DMS 273 (cell line): ENCODE measurements around the gene LCN15.
A peak's percentile ranks its signal among the peaks of the same experiment; 100 is the strongest.
"Not testable (repeated sequence)": the region's sequence is repeated elsewhere in the genome, so short reads cannot be mapped to it uniquely, and the experiment has no call there.

ENCODE experiments used
- DNase-seq: peaks from one replicate; lab custom pipeline; 2025; ENCODE audit not compliant: unreplicated experiment; lab: John Stamatoyannopoulos, UW

LCN15 gene

GRCh38 chr9:136775191-136775590 is 10.9 kb upstream of the LCN15 start:
- no peak for DNase-seq

GRCh38 chr9:136774416-136775045 is 10.2 kb upstream of the LCN15 start:
- no peak for DNase-seq

GRCh38 chr9:136773386-136774044 is 9.2 kb upstream of the LCN15 start:
- peak; percentile 60 for DNase-seq

GRCh38 chr9:136771907-136772415 is 7.6 kb upstream of the LCN15 start:
- no peak for DNase-seq

GRCh38 chr9:136769710-136770191 is 5.4 kb upstream of the LCN15 start:
- DNase-seq = peak; percentile 62

- DNase-seq = peak; percentile 74
Measured at GRCh38 chr9:136766410-136767120, 2.2 kb upstream of the LCN15 start.

- not testable (repeated sequence) for DNase-seq
Measured at GRCh38 chr9:136765745-136766409, 1.6 kb upstream of the LCN15 start.

- no peak for DNase-seq
Measured at GRCh38 chr9:136765041-136765440, 723 bp upstream of the LCN15 start.

GRCh38 chr9:136763649-136764035 is 676 bp downstream of the LCN15 start:
- DNase-seq = no peak

GRCh38 chr9:136762915-136763648 is 1.2 kb downstream of the LCN15 start:
- peak; percentile 74 for DNase-seq

GRCh38 chr9:136762221-136762691 is 2.1 kb downstream of the LCN15 start:
- DNase-seq = no peak

GRCh38 chr9:136761545-136761981 is 2.8 kb downstream of the LCN15 start:
- DNase-seq = no peak

- DNase-seq = peak; percentile 80
Measured at GRCh38 chr9:136760834-136761544, 3.3 kb downstream of the LCN15 start.

GRCh38 chr9:136760424-136760823 is 3.9 kb downstream of the LCN15 start:
- DNase-seq = no peak

GRCh38 chr9:136759436-136760325 is 4.6 kb downstream of the LCN15 start:
- no peak for DNase-seq

- DNase-seq = no peak
Measured at GRCh38 chr9:136759001-136759400, 5.3 kb downstream of the LCN15 start.

GRCh38 chr9:136757751-136758140 is 6.6 kb downstream of the LCN15 start:
- DNase-seq = no peak

- DNase-seq = no peak
Measured at GRCh38 chr9:136757328-136757727, 7.0 kb downstream of the LCN15 start.

GRCh38 chr9:136756836-136757235 is 7.5 kb downstream of the LCN15 start:
- no peak for DNase-seq
